Measurements from ENCODE around the gene EMSY. TPM values are rescaled to one million over a fixed set of nuclear protein-coding genes. Genes with fewer than 3 reads are reported as not detected.

EMSY gene
- total RNA-seq, 4 donors from 2014 or later = 29.0 to 39.8 (median 37.5) TPM

DNA sequence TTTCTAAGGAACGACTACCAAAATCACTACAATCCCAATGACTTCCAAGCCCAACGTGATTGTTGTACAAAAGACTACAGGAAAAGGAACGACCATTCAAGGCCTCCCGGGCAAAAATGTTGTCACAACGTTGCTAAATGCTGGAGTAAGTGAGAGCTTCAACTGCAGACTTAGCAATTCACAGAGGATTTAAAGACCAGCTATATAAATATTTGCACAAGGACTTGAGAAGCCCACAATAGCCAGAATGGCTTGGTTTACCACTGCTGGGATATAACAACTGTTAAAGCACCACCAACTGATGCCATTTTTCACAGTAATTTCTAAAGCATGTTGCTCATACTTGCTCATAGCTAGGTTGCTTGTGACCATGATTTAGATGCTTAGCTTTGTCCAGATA is 78.3 kb downstream of the EMSY start:
- no peak for TF ChIP-seq POLR2A (IDR thresholded peaks at IDR 0.05)
- TF ChIP-seq EP300 (IDR thresholded peaks at IDR 0.05) = no peak
- TF ChIP-seq, protein P1, sequence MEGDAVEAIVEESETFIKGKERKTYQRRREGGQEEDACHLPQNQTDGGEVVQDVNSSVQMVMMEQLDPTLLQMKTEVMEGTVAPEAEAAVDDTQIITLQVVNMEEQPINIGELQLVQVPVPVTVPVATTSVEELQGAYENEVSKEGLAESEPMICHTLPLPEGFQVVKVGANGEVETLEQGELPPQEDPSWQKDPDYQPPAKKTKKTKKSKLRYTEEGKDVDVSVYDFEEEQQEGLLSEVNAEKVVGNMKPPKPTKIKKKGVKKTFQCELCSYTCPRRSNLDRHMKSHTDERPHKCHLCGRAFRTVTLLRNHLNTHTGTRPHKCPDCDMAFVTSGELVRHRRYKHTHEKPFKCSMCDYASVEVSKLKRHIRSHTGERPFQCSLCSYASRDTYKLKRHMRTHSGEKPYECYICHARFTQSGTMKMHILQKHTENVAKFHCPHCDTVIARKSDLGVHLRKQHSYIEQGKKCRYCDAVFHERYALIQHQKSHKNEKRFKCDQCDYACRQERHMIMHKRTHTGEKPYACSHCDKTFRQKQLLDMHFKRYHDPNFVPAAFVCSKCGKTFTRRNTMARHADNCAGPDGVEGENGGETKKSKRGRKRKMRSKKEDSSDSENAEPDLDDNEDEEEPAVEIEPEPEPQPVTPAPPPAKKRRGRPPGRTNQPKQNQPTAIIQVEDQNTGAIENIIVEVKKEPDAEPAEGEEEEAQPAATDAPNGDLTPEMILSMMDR (IDR thresholded peaks at IDR 0.05) = no peak
- TF ChIP-seq POLR2AphosphoS5 (IDR thresholded peaks at IDR 0.05) = no peak
- no peak for ATAC-seq
- Histone ChIP-seq H3K27me3 (no peaks in the 10 kb centered on the region), H3K9me3 (no peaks in the 10 kb centered on the region), H3K4me3 (no peak overlapping the region), H3K27ac (no peak overlapping the region), H3K4me1 (peaks cover 0 to 8% (median 0%) of the 10 kb centered on the region in 3 donors), H3K36me3 (peaks cover 0 to 83% of the 10 kb centered on the region in 2 donors)
- WGBS, 2 donors (ENCODE audit: low coverage in 1 of 2) = 49 to 64% methylated on average over 5 of the region's 5 CpGs

DNA sequence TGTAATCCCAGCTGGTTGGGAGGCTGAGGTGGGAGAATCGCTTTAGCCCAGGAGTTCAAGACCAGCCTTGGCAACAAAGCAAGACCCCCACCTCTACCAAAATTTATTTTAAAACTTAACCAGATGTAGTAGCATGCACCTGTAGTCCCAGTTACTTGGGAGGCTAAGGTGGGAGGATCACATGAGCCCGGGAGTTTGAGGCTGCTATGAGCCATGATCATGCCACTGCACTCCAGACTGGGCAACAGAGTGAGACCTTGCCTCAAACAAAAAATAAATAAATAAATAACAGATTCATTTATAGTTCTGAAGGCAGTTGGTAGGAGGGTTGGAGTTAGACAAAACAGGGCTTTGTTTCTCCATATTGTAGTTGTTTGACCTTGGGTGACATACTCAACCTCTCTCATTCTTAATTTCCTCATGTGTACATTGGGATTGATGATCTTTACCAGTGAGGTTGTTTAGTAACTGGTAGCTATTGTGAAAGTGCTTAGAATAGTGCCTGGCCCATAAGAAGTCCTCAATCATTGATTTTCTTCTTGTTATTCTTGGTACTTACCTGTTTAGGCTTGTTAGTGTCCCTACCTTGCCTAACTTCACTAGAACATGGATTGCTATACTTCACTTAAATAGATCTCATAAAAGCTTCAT is 79.1 kb downstream of the EMSY start:
- Histone ChIP-seq H3K27me3 (no peaks in the 10 kb centered on the region), H3K9me3 (no peaks in the 10 kb centered on the region), H3K4me1 (peaks cover 0 to 8% (median 0%) of the 10 kb centered on the region in 3 donors), H3K27ac (no peak overlapping the region), H3K36me3 (peaks cover 4 to 83% of the 10 kb centered on the region in 2 donors), H3K4me3 (no peak overlapping the region)
- 67 to 100% methylated on average over 1 of the region's 2 CpGs for WGBS, 2 donors (ENCODE audit: low coverage in 1 of 2)
- TF ChIP-seq POLR2A (IDR thresholded peaks at IDR 0.05) (no peak), EP300 (IDR thresholded peaks at IDR 0.05) (no peak), POLR2AphosphoS5 (IDR thresholded peaks at IDR 0.05) (no peak)
- TF ChIP-seq, protein P1 (IDR thresholded peaks at IDR 0.05) = no peak
- ATAC-seq = no peak

DNA sequence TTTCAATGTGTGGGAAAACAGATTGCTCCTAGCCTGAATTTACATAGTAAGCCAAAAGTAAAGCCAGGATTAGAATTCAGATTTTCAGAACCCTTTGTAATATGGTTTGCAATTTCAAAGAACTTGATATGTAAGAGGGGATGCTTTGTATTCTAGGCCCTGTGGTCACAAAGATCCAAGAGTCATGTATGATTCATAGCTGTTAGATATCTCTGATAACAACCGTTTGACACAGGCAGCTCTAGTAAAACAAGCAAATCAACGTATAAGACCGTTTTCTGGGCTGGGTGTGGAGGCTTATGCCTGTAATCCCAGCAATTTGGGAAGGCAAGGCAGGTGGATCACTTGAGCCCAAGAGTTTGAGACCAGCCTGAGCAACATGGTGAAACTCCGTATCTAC is 79.6 kb downstream of the EMSY start:
- no peak overlapping the region for H3K4me3 ChIP-seq
- ATAC-seq = no peak
- WGBS, 2 donors (ENCODE audit: low coverage in 1 of 2) = 82 to 87% methylated on average over 4 of the region's 4 CpGs
- H3K9me3 ChIP-seq = no peaks in the 10 kb centered on the region
- H3K27me3 ChIP-seq = no peaks in the 10 kb centered on the region
- H3K36me3 ChIP-seq = peaks cover 8 to 83% of the 10 kb centered on the region in 2 donors
- TF ChIP-seq POLR2A (IDR thresholded peaks at IDR 0.05) (no peak), POLR2AphosphoS5 (IDR thresholded peaks at IDR 0.05) (no peak), EP300 (IDR thresholded peaks at IDR 0.05) (no peak)
- TF ChIP-seq, protein P1 (IDR thresholded peaks at IDR 0.05) = no peak
- no peak overlapping the region for H3K27ac ChIP-seq
- peaks cover 0 to 8% (median 0%) of the 10 kb centered on the region in 3 donors for H3K4me1 ChIP-seq

DNA sequence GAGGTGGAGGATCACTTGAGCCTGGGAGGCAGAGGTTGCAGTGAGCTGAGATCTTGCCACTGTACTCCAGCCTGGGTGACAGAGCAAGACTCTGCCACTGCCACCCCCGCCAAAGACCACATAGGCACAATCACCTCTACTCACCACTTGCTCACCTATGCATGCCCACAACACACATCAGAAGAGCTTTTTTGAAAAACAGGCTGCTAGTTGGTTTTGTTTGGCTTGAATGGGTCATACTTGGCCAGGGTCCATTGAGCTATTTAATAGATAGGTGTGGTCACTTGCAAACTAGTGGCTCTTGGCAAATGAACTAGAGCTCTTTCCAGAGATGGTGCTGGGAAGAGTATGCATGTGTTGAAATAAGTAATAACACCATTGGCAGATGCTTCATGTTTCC is 80.1 kb downstream of the EMSY start:
- peak; percentile 63 for ATAC-seq
- WGBS, 2 donors (ENCODE audit: low coverage in 1 of 2) = no CpG with 5 or more reads among the region's 1 CpG
- TF ChIP-seq EP300 (IDR thresholded peaks at IDR 0.05) (no peak), POLR2A (IDR thresholded peaks at IDR 0.05) (no peak), POLR2AphosphoS5 (IDR thresholded peaks at IDR 0.05) (no peak)
- TF ChIP-seq, protein P1 (IDR thresholded peaks at IDR 0.05) = no peak
- no peaks in the 10 kb centered on the region for H3K9me3 ChIP-seq
- H3K4me3 ChIP-seq = no peak overlapping the region
- H3K36me3 ChIP-seq = peaks cover 8 to 83% of the 10 kb centered on the region in 2 donors
- H3K27ac ChIP-seq = no peak overlapping the region
- peaks cover 0 to 8% (median 0%) of the 10 kb centered on the region in 3 donors for H3K4me1 ChIP-seq
- no peaks in the 10 kb centered on the region for H3K27me3 ChIP-seq

DNA sequence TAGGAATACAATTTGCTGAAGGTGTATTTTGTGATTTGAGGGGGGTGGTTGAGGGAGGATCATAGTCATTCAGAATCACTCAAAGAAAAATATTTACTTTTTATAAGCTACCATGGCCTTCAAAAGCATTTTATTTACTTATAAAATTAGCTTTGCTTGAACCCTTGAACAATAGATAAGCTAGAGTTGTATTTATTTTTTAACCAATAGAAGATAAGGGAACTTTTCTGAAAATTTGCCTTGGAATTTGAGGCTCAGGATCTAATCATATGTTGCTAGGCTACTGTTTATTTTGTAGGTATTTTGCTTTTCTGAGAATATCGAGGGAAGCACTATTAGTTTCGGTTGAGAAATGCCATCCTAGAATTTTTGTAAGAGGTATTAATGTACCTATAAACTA is 82.1 kb downstream of the EMSY start:
- ATAC-seq = no peak
- H3K27me3 ChIP-seq = no peaks in the 10 kb centered on the region
- 56 to 65% methylated on average over 2 of the region's 2 CpGs for whole genome bisulfite sequencing, 2 donors (ENCODE audit: low coverage in 1 of 2)
- H3K9me3 ChIP-seq = no peaks in the 10 kb centered on the region
- no peak overlapping the region for H3K27ac ChIP-seq
- peaks cover 0 to 8% (median 0%) of the 10 kb centered on the region in 3 donors for H3K4me1 ChIP-seq
- TF ChIP-seq POLR2A (IDR thresholded peaks at IDR 0.05) (no peak), EP300 (IDR thresholded peaks at IDR 0.05) (no peak), POLR2AphosphoS5 (IDR thresholded peaks at IDR 0.05) (no peak)
- TF ChIP-seq, protein P1 (IDR thresholded peaks at IDR 0.05) = no peak
- H3K36me3 ChIP-seq = peaks cover 8 to 88% of the 10 kb centered on the region in 2 donors
- no peak overlapping the region for H3K4me3 ChIP-seq
